Esophagus muscularis mucosa (tissue), 4 donors: ENCODE measurements around the gene SREBF1. TPM values are rescaled to one million over a fixed set of nuclear protein-coding genes. Genes with fewer than 3 reads are reported as not detected.

ENCODE experiments used
- DNase-seq: peaks from one replicate; pipeline ENCODE4 v3.0.0-alpha.2; 2017; ENCODE audit errors: extremely low spot score
- H3K27ac ChIP-seq, 4 donors: fragments of 200-600 bp; sonication (generic); replicated peaks in 1 of 4; 1 replicate in 3 of 4; 2 replicates in 1 of 4; pipeline ENCODE4 v1.5.1; 2016 to 2019; ENCODE audit warnings: mild to moderate bottlenecking in 1 of 4
- H3K27me3 ChIP-seq, 4 donors: fragments of 200-600 bp; sonication (generic); one replicate each; pipeline versions ENCODE4 v1.5.1 to v1.6.0; 2016 to 2019
- H3K36me3 ChIP-seq, 4 donors: fragments of 200-600 bp; sonication (generic); one replicate each; pipeline ENCODE4 v1.5.1; 2016 to 2019
- H3K4me1 ChIP-seq, 4 donors: fragments of 200-600 bp; sonication (generic); one replicate each; pipeline ENCODE4 v1.5.1; 2016 to 2019
- H3K4me3 ChIP-seq, 4 donors: fragments of 200-600 bp; sonication (generic); 1 replicate in 2 of 4; 2 replicates in 2 of 4; pipeline ENCODE4 v1.5.1; 2016 to 2019; ENCODE audit warnings: mild to moderate bottlenecking in 4 of 4, moderate library complexity in 1 of 4
- H3K9me3 ChIP-seq, 4 donors: fragments of 200-600 bp; sonication (generic); 1 replicate in 3 of 4; 2 replicates in 1 of 4; pipeline ENCODE4 v1.5.1; 2016 to 2019
- CTCF ChIP-seq, 3 experiments: fragments of 200-600 bp in 2 of 3; fragments of 450-650 bp in 1 of 3; sonication (generic) in 2 of 3; IDR thresholded peaks; one replicate each; pipeline ENCODE4 v1.5.1; 2017 to 2019; ENCODE audit warnings: antibody characterized with exemption in 3 of 3, mild to moderate bottlenecking in 2 of 3, moderate library complexity in 1 of 3
- EP300 ChIP-seq: sonication (generic); formaldehyde crosslinking; IDR thresholded peaks from one replicate; pipeline ENCODE4 v1.6.1; 2017; ENCODE audit warnings: antibody characterized with exemption
- POLR2A ChIP-seq: fragments of 450-650 bp; IDR thresholded peaks from one replicate; pipeline ENCODE4 v1.6.1; 2017; ENCODE audit warnings: antibody characterized with exemption, moderate library complexity, mild to moderate bottlenecking, low read depth
- POLR2AphosphoS5 ChIP-seq, 2 donors: sonication (generic); formaldehyde crosslinking; IDR thresholded peaks; one replicate each; pipeline ENCODE4 v1.6.1; 2017; ENCODE audit warnings: antibody characterized with exemption in 2 of 2
- WGBS: methylation state at CpG from one replicate; pipeline ENCODE4 v1.1.5; 2018; 5-methylcytosine and 5-hydroxymethylcytosine counted together
- intact Hi-C: fragments of 100-400 bp; cut with DNase I; formaldehyde crosslinking; loops from one replicate; pipeline ENCODE4 v1.15.1; 2023
- total RNA-seq, 4 donors: library from RNA; depleted of rRNA; stranded (reverse); fragments of >200 nt; gene quantifications; one replicate each; pipeline versions ENCODE4 v1.1.0 to v1.2.1, GENCODE V29; 2016

The SREBF1 gene
- total RNA-seq, 4 donors from 2014 or later = 28.1 to 62.6 (median 39.7) TPM

DNA sequence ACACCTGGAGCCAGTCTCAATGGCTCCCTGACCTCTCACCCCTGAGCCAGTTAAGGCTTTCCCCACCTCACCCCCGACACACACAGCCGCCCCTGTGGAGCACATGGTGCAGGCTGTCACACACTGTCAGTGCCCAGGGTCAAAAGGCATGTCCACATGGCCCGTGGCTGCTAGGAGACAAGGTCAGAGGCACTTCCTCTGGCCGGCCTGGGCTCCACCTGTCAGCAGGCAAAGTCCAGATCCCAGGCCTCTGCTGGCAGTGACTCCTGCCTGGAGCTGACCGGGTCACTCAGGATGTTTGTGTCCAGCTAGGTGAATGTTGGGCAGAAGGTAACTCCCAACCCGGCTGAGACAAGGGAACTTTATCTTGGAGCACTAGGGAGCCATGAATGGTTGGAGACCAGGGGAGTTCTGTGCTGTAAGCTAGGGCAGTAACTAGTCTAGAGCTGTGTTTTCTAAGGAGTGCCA, 6.0 kb downstream of the SREBF1 start:
- Histone ChIP-seq H3K36me3 (peaks cover 0 to 8% (median 0%) of the 10 kb centered on the region in 4 donors), H3K27me3 (no peaks in the 10 kb centered on the region), H3K4me1 (peaks cover 32 to 87% (median 81%) of the 10 kb centered on the region in 4 donors), H3K27ac (peak overlapping the region; percentile 42 to 72 (median 58)), H3K4me3 (no peak overlapping the region), H3K9me3 (no peaks in the 10 kb centered on the region)
- 50% methylated on average over 6 of the region's 6 CpGs for WGBS
- intact Hi-C loops = no loop called here
- TF ChIP-seq CTCF (IDR thresholded peaks at IDR 0.05) (no peak), POLR2AphosphoS5 (IDR thresholded peaks at IDR 0.05) (no peak), POLR2A (no peak), EP300 (no peak)
- DNase-seq = no peak

- WGBS = 100% methylated on average over 1 of the region's 2 CpGs
- Histone ChIP-seq H3K27ac (peak overlapping the region in 2 of 4 donors; percentile 71 to 72), H3K9me3 (no peaks in the 10 kb centered on the region), H3K36me3 (peaks cover 0 to 8% (median 0%) of the 10 kb centered on the region in 4 donors), H3K27me3 (no peaks in the 10 kb centered on the region), H3K4me1 (peaks cover 32 to 87% (median 81%) of the 10 kb centered on the region in 4 donors), H3K4me3 (no peak overlapping the region)
- DNase-seq = no peak
- TF ChIP-seq POLR2A (no peak), EP300 (no peak), POLR2AphosphoS5 (IDR thresholded peaks at IDR 0.05) (no peak), CTCF (IDR thresholded peaks at IDR 0.05) (no peak)
- intact Hi-C loops = no loop called here
Observed at GRCh38 chr17:17830269-17830567, 6.6 kb downstream of the SREBF1 start.

GRCh38 chr17:17827826-17828621, 8.8 kb downstream of the SREBF1 start:
- peaks cover 44 to 90% (median 79%) of the 10 kb centered on the region in 4 donors for H3K4me1 ChIP-seq
- no peaks in the 10 kb centered on the region for H3K27me3 ChIP-seq
- WGBS = 88% methylated on average over 12 of the region's 13 CpGs
- TF ChIP-seq POLR2AphosphoS5 (IDR thresholded peaks at IDR 0.05) (no peak), POLR2A (no peak)
- H3K36me3 ChIP-seq = peaks cover 0 to 8% (median 0%) of the 10 kb centered on the region in 4 donors
- no peak overlapping the region for H3K4me3 ChIP-seq
- peak overlapping the region in 1 of 4 donors; percentile 1 for H3K27ac ChIP-seq
- intact Hi-C loops = no loop called here
- no peak for DNase-seq
- H3K9me3 ChIP-seq = no peaks in the 10 kb centered on the region

DNA sequence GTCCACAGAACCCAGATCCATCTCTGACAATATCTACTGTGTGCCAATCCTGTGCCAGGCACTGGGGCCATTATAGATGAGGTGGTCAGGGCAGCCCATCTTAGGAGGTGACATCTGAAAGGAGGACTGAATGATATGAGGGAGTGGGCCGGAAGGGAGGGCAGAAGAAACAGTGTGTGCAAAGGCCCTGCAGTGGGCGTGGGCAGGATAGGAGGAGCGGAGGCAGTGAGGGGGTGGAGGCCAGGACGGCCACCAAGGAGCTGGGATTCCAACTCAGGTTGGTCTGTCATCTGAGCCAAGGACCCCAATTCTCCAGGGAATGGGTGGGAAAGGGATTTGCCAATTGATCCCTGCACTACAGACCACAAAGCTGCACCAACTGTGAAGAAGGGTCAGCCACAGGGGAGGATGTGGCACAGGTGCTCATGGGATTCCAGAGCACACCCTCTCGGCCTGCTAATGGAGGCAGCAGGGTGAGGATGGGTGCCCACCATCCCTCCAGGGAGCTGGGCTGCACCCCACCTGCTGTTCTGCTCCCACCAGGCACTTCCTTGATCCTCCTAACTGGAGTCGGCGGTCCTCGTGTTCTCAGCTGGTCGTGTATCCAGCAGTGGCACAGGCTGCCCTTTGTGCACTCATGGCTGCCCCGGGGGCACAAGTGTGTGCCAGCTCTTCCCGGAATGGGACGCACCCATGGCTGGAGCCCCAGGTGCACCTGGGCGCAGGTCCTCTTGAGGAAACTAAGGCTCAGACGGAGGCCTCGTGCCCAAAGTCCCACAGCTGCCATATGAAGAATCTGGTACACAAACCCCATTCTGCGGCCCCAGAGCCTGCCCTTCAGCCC, 9.6 kb downstream of the SREBF1 start:
- WGBS = 92% methylated on average over 10 of the region's 16 CpGs
- intact Hi-C loops = no loop called here
- Histone ChIP-seq H3K27me3 (no peaks in the 10 kb centered on the region), H3K36me3 (peaks cover 0 to 8% (median 0%) of the 10 kb centered on the region in 4 donors), H3K4me1 (peaks cover 53 to 90% (median 80%) of the 10 kb centered on the region in 4 donors), H3K9me3 (no peaks in the 10 kb centered on the region), H3K27ac (peak overlapping the region in 3 of 4 donors; percentile 83 to 87 (median 84)), H3K4me3 (no peak overlapping the region)
- no peak for DNase-seq
- no peak for TF ChIP-seq EP300

DNA sequence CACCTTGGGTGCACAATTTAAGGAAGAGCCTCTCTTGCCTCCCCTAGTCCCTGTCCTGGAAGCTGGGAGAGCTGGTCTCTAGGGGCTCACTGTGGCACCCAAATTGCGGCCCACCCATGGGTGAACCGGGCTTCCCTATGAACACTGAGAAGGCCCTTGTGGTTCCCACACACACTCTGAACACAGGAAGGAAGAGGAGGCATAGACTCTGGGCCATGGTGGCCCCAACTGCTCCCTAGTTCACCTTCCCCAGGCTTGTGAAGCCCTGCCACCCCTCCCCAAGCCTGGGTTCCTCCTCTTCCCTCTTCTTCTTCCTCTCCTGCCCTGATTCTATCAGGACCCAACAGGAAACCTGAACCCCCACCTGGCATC, 10.5 kb downstream of the SREBF1 start:
- 47% methylated on average over 2 of the region's 2 CpGs for WGBS
- Histone ChIP-seq H3K9me3 (no peaks in the 10 kb centered on the region), H3K27ac (peak overlapping the region in 3 of 4 donors; percentile 83 to 87 (median 84)), H3K27me3 (no peaks in the 10 kb centered on the region), H3K36me3 (peaks cover 0 to 9% (median 0%) of the 10 kb centered on the region in 4 donors), H3K4me3 (no peak overlapping the region), H3K4me1 (peaks cover 47 to 90% (median 80%) of the 10 kb centered on the region in 4 donors)
- no peak for TF ChIP-seq POLR2A
- no peak for TF ChIP-seq EP300
- no peak for TF ChIP-seq POLR2AphosphoS5 (IDR thresholded peaks at IDR 0.05)
- TF ChIP-seq CTCF (IDR thresholded peaks at IDR 0.05) = no peak
- intact Hi-C loops = no loop called here
- no peak for DNase-seq
